ENCODE measurements around the gene KIAA0319L.

The KIAA0319L gene

GRCh38 chr1:35428360-35428759, 128.8 kb downstream of the KIAA0319L start:
- TF ChIP-seq EZH2 (IDR thresholded peaks at IDR 0.05): no peak
- TF ChIP-seq POLR2AphosphoS5 (IDR thresholded peaks at IDR 0.05; ENCODE audit: borderline replicate concordance, low read depth, low read length): no peak
- TF ChIP-seq FOXP2 (optimal IDR thresholded peaks at IDR 0.05; ENCODE audit: control extremely low read depth, extremely low read length, insufficient read depth): no peak
- Histone ChIP-seq H3K9me3 (ENCODE audit: low read depth, low read length) (no peaks in the 10 kb centered on the region), H3K4me3 (no peak overlapping the region), H3K36me3 (ENCODE audit: insufficient read depth, low read length) (peaks cover 17% of the 10 kb centered on the region; the same call in 1 of the 2 replicates), H3K9ac (ENCODE audit: insufficient read length) (no peak overlapping the region), H3K27ac (no peak overlapping the region)
- no peak for DNase-seq (ENCODE audit: low read depth, low spot score)

GRCh38 chr1:35426097-35426586, 131.1 kb downstream of the KIAA0319L start:
- H3K4me3 ChIP-seq: no peak overlapping the region
- peak overlapping the region; percentile 36; the same call in 1 of the 2 replicates for H3K27ac ChIP-seq
- H3K36me3 ChIP-seq (ENCODE audit: insufficient read depth, low read length): peaks cover 29% of the 10 kb centered on the region
- no peaks in the 10 kb centered on the region for H3K9me3 ChIP-seq (ENCODE audit: low read depth, low read length)
- TF ChIP-seq FOXP2 (optimal IDR thresholded peaks at IDR 0.05; ENCODE audit: control extremely low read depth, extremely low read length, insufficient read depth) (no peak), POLR2AphosphoS5 (IDR thresholded peaks at IDR 0.05; ENCODE audit: borderline replicate concordance, low read depth, low read length) (no peak), EZH2 (IDR thresholded peaks at IDR 0.05) (no peak)
- no peak for DNase-seq (ENCODE audit: low read depth, low spot score)
- H3K9ac ChIP-seq (ENCODE audit: insufficient read length): no peak overlapping the region

GRCh38 chr1:35408925-35409324, 148.3 kb downstream of the KIAA0319L start:
- H3K27ac ChIP-seq: no peak overlapping the region
- no peak for DNase-seq (ENCODE audit: low read depth, low spot score)
- H3K9ac ChIP-seq (ENCODE audit: insufficient read length): no peak overlapping the region
- peaks cover 69% of the 10 kb centered on the region for H3K36me3 ChIP-seq (ENCODE audit: insufficient read depth, low read length)
- no peaks in the 10 kb centered on the region for H3K9me3 ChIP-seq (ENCODE audit: low read depth, low read length)
- H3K4me3 ChIP-seq: no peak overlapping the region
- TF ChIP-seq FOXP2 (optimal IDR thresholded peaks at IDR 0.05; ENCODE audit: control extremely low read depth, extremely low read length, insufficient read depth) (no peak), POLR2AphosphoS5 (IDR thresholded peaks at IDR 0.05; ENCODE audit: borderline replicate concordance, low read depth, low read length) (no peak), EZH2 (IDR thresholded peaks at IDR 0.05) (no peak)

GRCh38 chr1:35407743-35408142, 149.5 kb downstream of the KIAA0319L start:
- Histone ChIP-seq H3K36me3 (ENCODE audit: insufficient read depth, low read length) (peaks cover 69% of the 10 kb centered on the region), H3K9ac (ENCODE audit: insufficient read length) (no peak overlapping the region), H3K4me3 (no peak overlapping the region), H3K9me3 (ENCODE audit: low read depth, low read length) (no peaks in the 10 kb centered on the region), H3K27ac (no peak overlapping the region)
- no peak for DNase-seq (ENCODE audit: low read depth, low spot score)
- TF ChIP-seq POLR2AphosphoS5 (IDR thresholded peaks at IDR 0.05; ENCODE audit: borderline replicate concordance, low read depth, low read length) (no peak), EZH2 (IDR thresholded peaks at IDR 0.05) (no peak), FOXP2 (optimal IDR thresholded peaks at IDR 0.05; ENCODE audit: control extremely low read depth, extremely low read length, insufficient read depth) (no peak)

GRCh38 chr1:35406103-35406502, 151.1 kb downstream of the KIAA0319L start:
- H3K36me3 ChIP-seq (ENCODE audit: insufficient read depth, low read length): peaks cover 83% of the 10 kb centered on the region
- H3K9me3 ChIP-seq (ENCODE audit: low read depth, low read length): no peaks in the 10 kb centered on the region
- H3K27ac ChIP-seq: no peak overlapping the region
- no peak overlapping the region for H3K4me3 ChIP-seq
- TF ChIP-seq FOXP2 (optimal IDR thresholded peaks at IDR 0.05; ENCODE audit: control extremely low read depth, extremely low read length, insufficient read depth): no peak
- no peak for TF ChIP-seq EZH2 (IDR thresholded peaks at IDR 0.05)
- TF ChIP-seq POLR2AphosphoS5 (IDR thresholded peaks at IDR 0.05; ENCODE audit: borderline replicate concordance, low read depth, low read length): no peak
- no peak overlapping the region for H3K9ac ChIP-seq (ENCODE audit: insufficient read length)
- DNase-seq (ENCODE audit: low read depth, low spot score): no peak

GRCh38 chr1:35401049-35401448, 156.2 kb downstream of the KIAA0319L start:
- DNase-seq (ENCODE audit: low read depth, low spot score): no peak
- H3K9me3 ChIP-seq (ENCODE audit: low read depth, low read length): peaks cover 3% of the 10 kb centered on the region; the same call in 1 of the 2 replicates
- peaks cover 89% of the 10 kb centered on the region for H3K36me3 ChIP-seq (ENCODE audit: insufficient read depth, low read length)
- no peak overlapping the region for H3K9ac ChIP-seq (ENCODE audit: insufficient read length)
- TF ChIP-seq EZH2 (IDR thresholded peaks at IDR 0.05): no peak
- no peak overlapping the region for H3K4me3 ChIP-seq
- H3K27ac ChIP-seq: no peak overlapping the region

- H3K27ac ChIP-seq: 0 out of 2 replicates have a peak overlapping the region, but pooled peaks have one; percentile 20
- H3K9me3 ChIP-seq (ENCODE audit: low read depth, low read length): peaks cover 3% of the 10 kb centered on the region; the same call in 1 of the 2 replicates
- peaks cover 92% of the 10 kb centered on the region for H3K36me3 ChIP-seq (ENCODE audit: insufficient read depth, low read length)
- DNase-seq (ENCODE audit: low read depth, low spot score): no peak
- no peak for TF ChIP-seq POLR2AphosphoS5 (IDR thresholded peaks at IDR 0.05; ENCODE audit: borderline replicate concordance, low read depth, low read length)
- TF ChIP-seq FOXP2 (optimal IDR thresholded peaks at IDR 0.05; ENCODE audit: control extremely low read depth, extremely low read length, insufficient read depth): no peak
- no peak for TF ChIP-seq EZH2 (IDR thresholded peaks at IDR 0.05)
- H3K9ac ChIP-seq (ENCODE audit: insufficient read length): no peak overlapping the region
- H3K4me3 ChIP-seq: no peak overlapping the region
These were observed 158.5 kb downstream of the KIAA0319L start for GRCh38 chr1:35398739-35399138.

- Histone ChIP-seq H3K36me3 (ENCODE audit: insufficient read depth, low read length) (peaks cover 90% of the 10 kb centered on the region), H3K9me3 (ENCODE audit: low read depth, low read length) (no peaks in the 10 kb centered on the region), H3K4me3 (no peak overlapping the region), H3K9ac (ENCODE audit: insufficient read length) (no peak overlapping the region), H3K27ac (no peak overlapping the region; the same call in 1 of the 2 replicates)
- DNase-seq (ENCODE audit: low read depth, low spot score): no peak
- TF ChIP-seq POLR2AphosphoS5 (IDR thresholded peaks at IDR 0.05; ENCODE audit: borderline replicate concordance, low read depth, low read length): no peak
- TF ChIP-seq FOXP2 (optimal IDR thresholded peaks at IDR 0.05; ENCODE audit: control extremely low read depth, extremely low read length, insufficient read depth): no peak
- no peak for TF ChIP-seq EZH2 (IDR thresholded peaks at IDR 0.05)
These were observed 162.8 kb downstream of the KIAA0319L start for GRCh38 chr1:35394386-35394785.
